K562 (cell line): ENCODE data around the gene USP9Y. TPM values are rescaled to one million over a fixed set of nuclear protein-coding genes. Genes with fewer than 3 reads are reported as not detected.

Experiments
- ATF6 ChIP-seq: sonication (generic); formaldehyde crosslinking; IDR thresholded peaks from 2 replicates; pipeline ENCODE4 v1.4.0; 2020; ENCODE audit warnings: mild to moderate bottlenecking, missing genetic modification reagents
- CBX1 ChIP-seq: sonication (generic); IDR thresholded peaks from 2 replicates; pipeline ENCODE4 v1.6.1; 2016; ENCODE audit warnings: antibody characterized with exemption, low read depth, mild to moderate bottlenecking
- HDAC8 ChIP-seq: fragments of 450-650 bp; IDR thresholded peaks from 2 replicates; pipeline ENCODE4 v1.6.1; 2016; ENCODE audit warnings: mild to moderate bottlenecking, missing genetic modification characterization, moderate library complexity, missing compliant biosample characterization
- SIN3B ChIP-seq: fragments of 450-650 bp; IDR thresholded peaks from 2 replicates; pipeline ENCODE4 v1.6.1; 2017; ENCODE audit warnings: low read depth, mild to moderate bottlenecking, moderate library complexity
- ZNF253 ChIP-seq: fragments of 250-450 bp; sonication (Bioruptor Pico); conservative IDR thresholded peaks from 2 replicates; pipeline ENCODE4 v1.6.1; 2021; ENCODE audit warnings: mild to moderate bottlenecking
- ZNF318 ChIP-seq, 2 experiments: fragments of 450-650 bp; IDR thresholded peaks; 2 replicates each; pipeline ENCODE4 v1.6.1; 2016; ENCODE audit warnings: mild to moderate bottlenecking in 2 of 2, borderline replicate concordance in 1 of 2, low read depth in 1 of 2, moderate library complexity in 1 of 2
- polyA plus RNA-seq, 8 experiments: library from polyadenylated mRNA; depleted of rRNA in 4 of 8; stranded (reverse) in 5 of 8; unstranded in 3 of 8; fragments of >200 nt; fragmentation: Nextera tagmentation in 2 of 8; fragmentation: Illumina TruSeq in 1 of 8; extraction: Ambion mirVana in 2 of 8; extraction: Trizol in 1 of 8; gene quantifications; 2 replicates each; pipeline versions ENCODE4 v1.2.1 to v1.2.3, GENCODE V29; 2011 to 2014; ENCODE audit warnings: inconsistent platforms in 1 of 8, missing spikeins in 1 of 8
- total RNA-seq, 7 experiments: library from RNA; depleted of rRNA in 6 of 7; stranded (reverse); fragments of >200 nt in 6 of 7; fragmentation: Illumina TruSeq in 2 of 7; extraction: Trizol in 2 of 7; gene quantifications; 2 replicates each; pipeline versions ENCODE4 v1.2.1 to v1.2.3, GENCODE V29; 2011 to 2021; ENCODE audit warnings: low replicate concordance in 1 of 7

USP9Y gene
- total and polyA plus RNA-seq, 9 of the 15 experiments (the other 6 are each of a cell fraction or from before 2014, with no cell fraction given) = 0.13 TPM; not detected in 8

GRCh38 chrY:12742725-12743124, 41.7 kb downstream of the USP9Y start (continued):
- TF ChIP-seq ZNF253 (no peak), ZNF318 (IDR thresholded peaks at IDR 0.05; ENCODE audit: borderline replicate concordance in 1 of 2, low read depth in 1 of 2) (no peak), ATF6 (CRISPR knock-in tag) (no peak), SIN3B (no peak), HDAC8 (tag) (no peak), CBX1 (no peak)
